Gastroesophageal sphincter (tissue), 4 donors: ENCODE measurements around the gene MYPOP. TPM values are rescaled to one million over a fixed set of nuclear protein-coding genes. Genes with fewer than 3 reads are reported as not detected.

Experiments
- ATAC-seq: fragments of 150-250 bp; one replicate; pipeline ENCODE4 v1.9.1; 2016; ENCODE audit warnings: mild to moderate bottlenecking, moderate library complexity
- H3K27ac ChIP-seq, 4 donors: fragments of 200-600 bp; sonication (generic) in 3 of 4; 1 replicate in 3 of 4; 2 replicates in 1 of 4; pipeline ENCODE4 v1.5.1; 2016 to 2019
- H3K27me3 ChIP-seq: fragments of 200-600 bp; sonication (generic); one replicate; pipeline ENCODE4 v1.5.1; 2019
- H3K36me3 ChIP-seq, 2 donors: fragments of 200-600 bp; sonication (generic); one replicate each; pipeline ENCODE4 v1.5.1; 2019; ENCODE audit warnings: control low read depth in 1 of 2
- H3K4me1 ChIP-seq, 3 donors: fragments of 200-600 bp; sonication (generic); 1 replicate in 2 of 3; 2 replicates in 1 of 3; pipeline ENCODE4 v1.5.1; 2016 to 2019; ENCODE audit warnings: control low read depth in 2 of 3
- H3K4me3 ChIP-seq, 2 donors: fragments of 200-600 bp; sonication (generic); one replicate each; pipeline ENCODE4 v1.5.1; 2019; ENCODE audit warnings: mild to moderate bottlenecking in 1 of 2, moderate library complexity in 1 of 2
- H3K9me3 ChIP-seq, 3 donors: fragments of 200-600 bp; sonication (generic); one replicate each; pipeline ENCODE4 v1.5.1; 2017 to 2019; ENCODE audit warnings: control low read depth in 2 of 3
- EP300 ChIP-seq: sonication (generic); formaldehyde crosslinking; IDR thresholded peaks from one replicate; pipeline ENCODE4 v1.6.1; 2017; ENCODE audit warnings: antibody characterized with exemption, mild to moderate bottlenecking
- POLR2A ChIP-seq, 2 donors: fragments of 450-650 bp; IDR thresholded peaks; one replicate each; pipeline ENCODE4 v1.6.1; 2017; ENCODE audit warnings: antibody characterized with exemption in 2 of 2, mild to moderate bottlenecking in 2 of 2, moderate library complexity in 1 of 2
- POLR2AphosphoS5 ChIP-seq: sonication (generic); formaldehyde crosslinking; IDR thresholded peaks from one replicate; pipeline ENCODE4 v1.6.1; 2017; ENCODE audit warnings: antibody characterized with exemption
- WGBS, 2 donors: methylation state at CpG; one replicate each; pipeline ENCODE4 v1.1.5; 2018; ENCODE audit warnings: low coverage in 1 of 2; 5-methylcytosine and 5-hydroxymethylcytosine counted together
- total RNA-seq, 4 donors: library from RNA; depleted of rRNA; stranded (reverse); fragments of >200 nt; gene quantifications; one replicate each; pipeline ENCODE4 v1.1.0, GENCODE V29; 2016
- TF ChIP-seq, protein P1 (sequence below), 4 experiments: fragments of 200-600 bp in 2 of 4; fragments of 450-650 bp in 2 of 4; sonication (generic) in 1 of 4; IDR thresholded peaks; one replicate each; pipeline ENCODE4 v1.5.1; 2017 to 2019; ENCODE audit warnings: antibody characterized with exemption in 4 of 4, mild to moderate bottlenecking in 2 of 4, moderate library complexity in 2 of 4

Gene MYPOP
- total RNA-seq, 4 donors from 2014 or later, result 1.3 to 4.6 (median 2.8) TPM

DNA sequence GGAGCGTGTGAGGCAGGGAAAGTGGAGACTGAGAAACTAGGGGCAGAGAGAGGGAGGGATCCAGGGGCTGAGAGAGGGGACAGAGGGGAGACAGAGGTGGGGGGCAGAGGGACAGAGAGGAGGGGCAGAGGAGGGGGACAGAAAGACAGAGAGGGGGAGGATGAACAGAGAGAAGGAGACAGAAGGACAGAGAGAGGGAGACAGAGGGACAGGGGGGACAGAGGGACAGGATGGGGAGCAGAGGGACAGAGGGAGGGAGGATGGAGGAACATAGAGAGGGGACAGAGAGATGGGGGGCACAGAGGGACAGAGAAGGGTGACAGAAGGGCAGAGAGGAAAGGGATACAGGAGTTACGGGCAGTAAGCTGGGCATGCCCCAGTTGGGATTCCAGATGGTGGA lies 26.8 kb upstream of the MYPOP start:
- Histone ChIP-seq H3K4me3 (no peak overlapping the region), H3K9me3 (no peaks in the 10 kb centered on the region), H3K27me3 (peaks cover 37% of the 10 kb centered on the region), H3K4me1 (peaks cover 0 to 8% (median 0%) of the 10 kb centered on the region in 3 donors), H3K36me3 (no peaks in the 10 kb centered on the region), H3K27ac (no peak overlapping the region)
- 58 to 100% methylated on average over 1 to 2 of the region's 2 CpGs for WGBS, 2 donors
- no peak for ATAC-seq
- TF ChIP-seq, protein P1, sequence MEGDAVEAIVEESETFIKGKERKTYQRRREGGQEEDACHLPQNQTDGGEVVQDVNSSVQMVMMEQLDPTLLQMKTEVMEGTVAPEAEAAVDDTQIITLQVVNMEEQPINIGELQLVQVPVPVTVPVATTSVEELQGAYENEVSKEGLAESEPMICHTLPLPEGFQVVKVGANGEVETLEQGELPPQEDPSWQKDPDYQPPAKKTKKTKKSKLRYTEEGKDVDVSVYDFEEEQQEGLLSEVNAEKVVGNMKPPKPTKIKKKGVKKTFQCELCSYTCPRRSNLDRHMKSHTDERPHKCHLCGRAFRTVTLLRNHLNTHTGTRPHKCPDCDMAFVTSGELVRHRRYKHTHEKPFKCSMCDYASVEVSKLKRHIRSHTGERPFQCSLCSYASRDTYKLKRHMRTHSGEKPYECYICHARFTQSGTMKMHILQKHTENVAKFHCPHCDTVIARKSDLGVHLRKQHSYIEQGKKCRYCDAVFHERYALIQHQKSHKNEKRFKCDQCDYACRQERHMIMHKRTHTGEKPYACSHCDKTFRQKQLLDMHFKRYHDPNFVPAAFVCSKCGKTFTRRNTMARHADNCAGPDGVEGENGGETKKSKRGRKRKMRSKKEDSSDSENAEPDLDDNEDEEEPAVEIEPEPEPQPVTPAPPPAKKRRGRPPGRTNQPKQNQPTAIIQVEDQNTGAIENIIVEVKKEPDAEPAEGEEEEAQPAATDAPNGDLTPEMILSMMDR (IDR thresholded peaks at IDR 0.05), result no peak
- TF ChIP-seq POLR2AphosphoS5 (no peak), POLR2A (IDR thresholded peaks at IDR 0.05) (no peak), EP300 (no peak)

- H3K36me3 ChIP-seq, result no peaks in the 10 kb centered on the region
- WGBS, 2 donors, result 0 to 13% methylated on average over 7 to 17 of the region's 33 CpGs
- H3K4me3 ChIP-seq, result no peak overlapping the region
- ATAC-seq, result peak; percentile 91
- H3K4me1 ChIP-seq, result peaks cover 0 to 8% (median 0%) of the 10 kb centered on the region in 3 donors
- H3K9me3 ChIP-seq, result no peaks in the 10 kb centered on the region
- peaks cover 22% of the 10 kb centered on the region for H3K27me3 ChIP-seq
- TF ChIP-seq EP300 (no peak), POLR2A (IDR thresholded peaks at IDR 0.05) (no peak)
- TF ChIP-seq, protein P1 (IDR thresholded peaks at IDR 0.05), result peak in 1 of 4 experiments; percentile 24
- no peak overlapping the region for H3K27ac ChIP-seq
These were observed 25.3 kb upstream of the MYPOP start for GRCh38 chr19:45927565-45928261.

GRCh38 chr19:45924891-45925447 lies 22.6 kb upstream of the MYPOP start:
- TF ChIP-seq EP300 (no peak), POLR2AphosphoS5 (no peak), POLR2A (IDR thresholded peaks at IDR 0.05) (no peak)
- TF ChIP-seq, protein P1 (IDR thresholded peaks at IDR 0.05), result no peak
- no peak for ATAC-seq
- Histone ChIP-seq H3K9me3 (no peaks in the 10 kb centered on the region), H3K36me3 (no peaks in the 10 kb centered on the region), H3K27ac (no peak overlapping the region), H3K4me3 (no peak overlapping the region), H3K4me1 (peaks cover 0 to 8% (median 0%) of the 10 kb centered on the region in 3 donors), H3K27me3 (peaks cover 8% of the 10 kb centered on the region)
- WGBS, 2 donors, result 58 to 83% methylated on average over 4 of the region's 6 CpGs

GRCh38 chr19:45922281-45922680 lies 19.9 kb upstream of the MYPOP start:
- Histone ChIP-seq H3K4me3 (no peak overlapping the region), H3K9me3 (no peaks in the 10 kb centered on the region), H3K27me3 (peaks cover 32% of the 10 kb centered on the region), H3K36me3 (no peaks in the 10 kb centered on the region), H3K27ac (no peak overlapping the region), H3K4me1 (no peaks in the 10 kb centered on the region)
- 44 to 68% methylated on average over 8 to 9 of the region's 9 CpGs for WGBS, 2 donors
- TF ChIP-seq, protein P1 (IDR thresholded peaks at IDR 0.05), result no peak
- no peak for TF ChIP-seq POLR2AphosphoS5
- TF ChIP-seq EP300, result no peak
- no peak for TF ChIP-seq POLR2A (IDR thresholded peaks at IDR 0.05)
- ATAC-seq, result no peak

- WGBS, 2 donors, result 47% methylated on average over 4 of the region's 8 CpGs; no CpG with 5 or more reads in 1 of the 2 donors
- no peaks in the 10 kb centered on the region for H3K36me3 ChIP-seq
- no peak for ATAC-seq
These were observed 18.0 kb upstream of the MYPOP start for GRCh38 chr19:45920458-45920857.

More at GRCh38 chr19:45920458-45920857, 18.0 kb upstream of the MYPOP start:
- H3K27ac ChIP-seq, result no peak overlapping the region
- peaks cover 50% of the 10 kb centered on the region for H3K27me3 ChIP-seq
- H3K4me1 ChIP-seq, result no peaks in the 10 kb centered on the region
- TF ChIP-seq POLR2AphosphoS5, result no peak
- TF ChIP-seq EP300, result no peak
- no peak for TF ChIP-seq POLR2A (IDR thresholded peaks at IDR 0.05)
- TF ChIP-seq, protein P1 (IDR thresholded peaks at IDR 0.05), result no peak
- H3K9me3 ChIP-seq, result no peaks in the 10 kb centered on the region
- no peak overlapping the region for H3K4me3 ChIP-seq
